Measurements from ENCODE around the gene ZBTB7A.

ZBTB7A gene

GRCh38 chr19:4036576-4037300 is 30.0 kb downstream of the ZBTB7A start:
- no peak for DNase-seq (ENCODE audit: low read depth, low spot score)

- DNase-seq (ENCODE audit: low read depth, low spot score) = no peak
These were observed 31.1 kb downstream of the ZBTB7A start for GRCh38 chr19:4035582-4035981.

- DNase-seq (ENCODE audit: low read depth, low spot score) = no peak
These were observed 31.6 kb downstream of the ZBTB7A start for GRCh38 chr19:4035018-4035566.

- no peak for DNase-seq (ENCODE audit: low read depth, low spot score)
These were observed 32.4 kb downstream of the ZBTB7A start for GRCh38 chr19:4034048-4035017.

GRCh38 chr19:4033028-4033956 is 33.4 kb downstream of the ZBTB7A start:
- DNase-seq (ENCODE audit: low read depth, low spot score) = no peak

- no peak for DNase-seq (ENCODE audit: low read depth, low spot score)
These were observed 34.3 kb downstream of the ZBTB7A start for GRCh38 chr19:4032436-4032835.

GRCh38 chr19:4031420-4031819 is 35.3 kb downstream of the ZBTB7A start:
- no peak for DNase-seq (ENCODE audit: low read depth, low spot score)

GRCh38 chr19:4030981-4031380 is 35.7 kb downstream of the ZBTB7A start:
- DNase-seq (ENCODE audit: low read depth, low spot score) = no peak

- no peak for DNase-seq (ENCODE audit: low read depth, low spot score)
These were observed 36.1 kb downstream of the ZBTB7A start for GRCh38 chr19:4030552-4030951.

- DNase-seq (ENCODE audit: low read depth, low spot score) = no peak
These were observed 37.5 kb downstream of the ZBTB7A start for GRCh38 chr19:4029247-4029614.

DNA sequence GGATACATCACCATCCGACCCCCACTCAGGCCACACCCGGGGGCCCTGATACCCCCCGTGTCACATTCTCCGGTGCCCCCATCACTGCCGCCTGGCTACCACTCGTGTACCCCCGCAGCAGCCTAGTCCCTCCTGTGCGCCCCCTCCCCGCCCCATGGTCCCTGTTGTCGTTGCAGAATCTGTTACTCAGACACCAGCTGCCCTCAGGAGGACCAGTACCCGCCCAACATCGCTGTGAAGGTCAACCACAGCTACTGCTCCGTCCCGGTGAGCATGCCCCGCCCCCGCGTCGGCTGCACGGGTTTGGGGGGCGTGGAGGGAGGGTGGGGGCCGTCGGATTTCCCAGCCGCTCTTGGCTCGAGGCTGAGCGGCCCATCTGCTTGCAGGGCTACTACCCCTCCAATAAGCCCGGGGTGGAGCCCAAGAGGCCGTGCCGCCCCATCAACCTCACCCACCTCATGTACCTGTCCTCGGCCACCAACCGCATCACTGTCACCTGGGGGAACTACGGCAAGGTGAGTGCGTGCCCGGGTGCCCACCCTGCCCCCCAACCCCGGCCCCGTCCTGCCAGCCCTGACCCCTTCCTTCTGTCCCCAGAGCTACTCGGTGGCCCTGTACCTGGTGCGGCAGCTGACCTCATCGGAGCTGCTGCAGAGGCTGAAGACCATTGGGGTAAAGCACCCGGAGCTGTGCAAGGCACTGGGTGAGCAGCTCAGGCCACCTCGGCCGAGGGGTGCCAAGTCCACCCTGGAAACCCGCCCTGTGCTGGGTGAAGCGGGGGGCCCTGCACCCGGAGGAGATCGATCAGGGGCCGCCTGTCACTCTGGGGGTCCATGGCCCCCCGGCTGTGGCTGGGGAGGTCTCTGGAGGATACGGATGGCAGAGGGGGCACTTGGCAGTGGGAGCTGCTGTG is 38.1 kb downstream of the ZBTB7A start:
- no peak for DNase-seq (ENCODE audit: low read depth, low spot score)

GRCh38 chr19:4027146-4027545 is 39.6 kb downstream of the ZBTB7A start:
- DNase-seq (ENCODE audit: low read depth, low spot score) = no peak

- no peak for DNase-seq (ENCODE audit: low read depth, low spot score)
These were observed 41.4 kb downstream of the ZBTB7A start for GRCh38 chr19:4025317-4025716.

DNA sequence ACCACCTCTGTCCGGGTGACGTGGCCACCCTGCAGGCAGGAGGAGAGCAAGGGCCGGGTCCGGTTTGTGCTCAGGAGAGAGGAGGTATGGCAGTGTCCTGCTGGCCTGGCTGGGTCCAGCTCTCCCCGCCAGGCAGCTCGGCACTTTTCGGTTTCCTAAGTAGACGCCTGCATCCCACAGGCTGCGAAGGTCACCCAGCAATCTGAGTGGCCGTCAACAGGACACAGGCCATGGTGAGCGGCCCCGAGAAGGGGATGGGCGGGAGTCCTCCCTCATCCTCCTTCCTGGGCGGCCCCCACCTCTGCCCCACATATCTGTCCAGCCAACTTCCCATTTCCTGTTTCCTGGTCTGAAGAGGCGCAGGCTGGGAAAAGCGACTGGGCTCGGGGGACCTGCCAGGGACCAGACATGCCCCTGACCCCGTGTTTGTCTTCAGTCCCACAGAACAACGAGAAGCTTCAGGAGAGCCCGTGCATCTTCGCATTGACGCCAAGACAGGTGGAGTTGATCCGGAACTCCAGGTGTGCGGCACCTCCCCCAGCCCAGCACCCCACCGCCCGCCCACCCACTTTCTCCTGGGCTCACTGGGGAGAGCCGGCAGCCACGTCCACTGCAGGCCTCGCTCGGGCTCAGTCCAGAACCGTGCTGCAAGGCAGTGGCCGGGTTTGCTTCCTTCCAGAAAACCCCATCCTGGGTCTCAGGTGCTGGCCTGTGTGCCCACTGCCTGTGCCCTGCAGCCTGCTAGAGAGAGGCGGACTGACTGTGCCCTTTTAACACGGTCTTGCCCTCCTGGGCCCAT is 42.9 kb downstream of the ZBTB7A start:
- no peak for DNase-seq (ENCODE audit: low read depth, low spot score)

GRCh38 chr19:4019578-4019977 is 47.1 kb downstream of the ZBTB7A start:
- no peak for DNase-seq (ENCODE audit: low read depth, low spot score)

GRCh38 chr19:4018775-4019504 is 47.8 kb downstream of the ZBTB7A start:
- DNase-seq (ENCODE audit: low read depth, low spot score) = no peak

DNA sequence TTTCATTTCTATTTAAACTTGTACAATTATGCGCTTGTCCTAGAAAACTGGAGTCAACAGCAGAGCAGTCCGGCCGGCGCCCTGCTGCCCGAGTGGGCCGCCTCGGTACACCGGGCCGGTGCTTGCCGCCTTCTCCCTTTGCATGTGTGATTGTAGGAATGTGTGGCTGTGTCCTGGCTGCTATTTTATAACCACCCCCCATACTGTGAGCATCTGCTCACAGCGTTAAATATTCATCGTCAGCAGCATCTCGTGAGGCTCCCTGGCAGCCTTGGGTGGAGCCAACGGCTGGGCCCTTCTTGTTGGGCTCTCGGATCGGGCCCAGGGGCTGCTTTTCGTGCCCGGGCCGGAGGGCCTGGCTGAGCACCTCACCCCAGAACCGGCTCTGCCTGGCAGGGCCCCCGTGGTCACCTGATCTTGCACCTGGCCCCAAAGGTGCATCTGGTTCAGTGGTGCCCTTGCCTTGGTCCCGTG is 48.5 kb downstream of the ZBTB7A start:
- no peak for DNase-seq (ENCODE audit: low read depth, low spot score)

DNA sequence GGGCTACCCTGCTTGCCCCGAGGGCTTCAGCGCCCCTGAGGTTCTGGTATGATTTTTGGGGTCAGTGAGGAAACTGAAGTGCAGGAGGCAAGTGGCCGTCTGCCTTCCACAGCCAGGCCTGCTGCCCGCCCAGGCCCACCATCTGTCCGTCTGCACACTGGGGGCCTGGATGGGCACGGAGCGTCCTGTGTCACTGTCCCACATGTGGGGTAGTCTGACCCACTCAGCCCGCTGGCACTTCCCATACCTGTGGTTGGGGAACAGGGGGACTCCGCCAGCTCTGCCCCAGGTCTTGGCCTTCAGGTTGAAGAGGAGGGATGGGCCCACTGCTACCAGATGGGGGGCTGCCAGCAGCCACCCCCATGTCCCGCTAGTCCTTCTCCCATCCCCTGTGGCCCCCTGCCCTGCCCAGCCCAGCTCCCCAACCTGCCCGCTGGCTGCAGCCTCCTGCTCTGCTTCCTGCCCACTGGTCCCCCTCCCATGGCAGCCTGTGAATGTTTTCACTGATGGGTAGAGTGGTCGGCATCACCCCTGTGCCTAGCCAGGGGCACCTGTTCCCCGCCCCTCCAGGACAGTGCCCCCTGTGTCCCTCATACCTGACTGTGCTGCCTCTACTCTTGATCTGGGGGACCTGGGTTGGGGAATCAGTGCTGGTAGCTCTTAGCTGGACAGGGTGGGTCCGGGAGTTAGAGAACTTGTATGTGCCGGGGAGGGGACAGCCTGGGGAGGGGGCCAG is 49.6 kb downstream of the ZBTB7A start:
- no peak for DNase-seq (ENCODE audit: low read depth, low spot score)

All from smooth muscle cell of the brain vasculature (primary cell).